ENCODE results near the gene GABRG3.

The GABRG3 gene

DNA sequence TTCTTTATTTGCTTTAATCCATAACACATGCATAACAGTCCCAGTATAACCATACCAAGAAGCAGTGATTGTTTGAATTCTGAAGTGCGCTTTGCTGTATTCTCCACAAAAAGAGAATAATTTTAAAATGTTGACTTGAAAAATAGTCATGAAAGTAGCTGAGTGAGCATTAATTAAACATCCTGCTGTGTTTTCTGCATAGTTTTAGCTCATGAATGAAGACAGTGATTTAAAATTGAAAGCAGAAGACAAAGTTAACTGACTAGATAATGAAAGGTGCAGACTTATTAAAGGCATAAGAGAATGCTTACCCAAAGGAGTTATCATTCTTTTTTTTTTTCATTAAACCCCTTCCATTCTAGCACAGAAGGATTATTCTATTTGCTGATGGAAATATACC is 143.5 kb downstream of the GABRG3 start:
- DNase-seq: no peak

DNA sequence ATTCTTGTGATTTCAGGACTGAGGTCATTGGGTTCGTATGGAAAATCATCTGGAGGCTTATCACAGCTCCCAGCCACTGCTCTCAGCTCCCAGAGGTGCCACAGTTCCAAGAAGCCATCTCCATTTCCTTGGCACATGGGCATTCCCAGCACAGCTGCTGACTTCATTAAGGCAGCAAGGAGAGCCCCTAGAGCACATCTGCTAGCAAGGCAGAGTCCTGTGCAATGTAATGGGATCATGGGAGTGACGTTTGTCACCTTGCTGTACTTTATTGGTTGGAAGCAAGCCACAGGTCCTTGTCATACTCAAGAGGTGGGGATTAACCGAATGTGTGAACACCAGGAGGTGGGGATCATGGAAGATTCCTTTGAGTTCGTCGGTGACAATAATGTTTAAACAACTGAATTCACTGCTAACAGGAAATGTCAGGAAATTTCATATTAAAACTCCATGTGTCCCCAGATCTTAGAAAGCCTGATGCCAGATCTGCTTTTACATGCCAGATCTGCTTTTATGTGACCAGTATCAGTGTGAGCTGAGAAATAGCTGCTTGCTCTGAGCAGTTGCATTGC is 148.8 kb downstream of the GABRG3 start:
- DNase-seq: no peak

DNA sequence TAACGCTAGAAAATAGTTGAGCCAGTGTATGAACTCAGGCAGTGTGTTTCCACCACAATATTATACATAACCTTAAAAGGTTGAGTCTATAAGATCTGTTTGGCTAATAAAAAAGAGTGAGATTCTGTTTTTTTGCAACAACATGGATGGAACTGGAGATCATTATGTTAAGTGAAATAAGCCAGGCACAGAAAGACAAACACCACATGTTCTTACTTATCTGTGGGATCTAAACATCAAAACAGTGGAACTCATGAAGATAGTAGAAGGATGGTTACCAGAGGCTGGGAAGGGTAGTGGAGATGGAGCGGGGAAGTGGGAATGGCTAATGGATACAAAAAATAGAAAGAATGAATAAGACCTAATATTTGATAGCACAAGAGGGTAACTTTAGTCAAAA is 150.7 kb downstream of the GABRG3 start:
- DNase-seq: no peak

DNA sequence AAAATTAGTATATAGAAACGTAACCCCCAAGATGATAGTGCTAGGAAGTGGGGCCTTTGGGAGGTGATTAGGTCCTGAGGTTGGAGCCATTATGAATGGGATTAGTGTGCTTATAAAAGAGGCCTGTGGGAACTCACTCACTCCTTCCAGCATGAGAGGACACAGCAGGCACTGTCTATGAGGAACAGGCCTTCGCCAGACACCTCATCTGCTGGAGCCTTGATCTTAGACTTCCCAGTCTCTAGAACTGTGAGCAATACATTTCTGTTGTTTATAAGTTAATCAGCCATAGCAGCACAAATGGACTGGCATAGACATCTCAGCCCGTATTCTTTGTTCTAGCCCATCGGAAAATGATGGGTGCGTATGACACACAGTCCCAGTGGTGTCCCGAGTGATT is 152.3 kb downstream of the GABRG3 start:
- DNase-seq: no peak

DNA sequence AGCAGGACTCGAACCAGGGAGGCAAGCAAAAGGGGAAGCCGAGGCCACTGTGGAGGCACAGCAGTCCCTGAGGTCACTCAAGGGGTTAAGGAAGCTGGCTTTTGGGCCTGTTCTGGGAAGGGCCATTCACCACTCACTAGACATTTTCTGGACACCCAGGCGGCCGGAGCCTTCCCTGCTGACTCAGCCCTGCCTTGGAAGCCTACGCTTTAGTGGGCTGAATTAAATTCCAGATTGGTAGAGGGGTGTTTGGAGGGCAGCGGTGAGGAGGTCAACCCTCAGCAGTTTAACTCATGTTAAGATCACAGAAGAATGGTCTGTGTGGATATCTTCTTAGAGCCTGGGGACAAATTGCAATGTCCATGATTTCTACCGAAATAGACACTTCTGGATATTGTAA is 152.8 kb downstream of the GABRG3 start:
- no peak for DNase-seq

DNA sequence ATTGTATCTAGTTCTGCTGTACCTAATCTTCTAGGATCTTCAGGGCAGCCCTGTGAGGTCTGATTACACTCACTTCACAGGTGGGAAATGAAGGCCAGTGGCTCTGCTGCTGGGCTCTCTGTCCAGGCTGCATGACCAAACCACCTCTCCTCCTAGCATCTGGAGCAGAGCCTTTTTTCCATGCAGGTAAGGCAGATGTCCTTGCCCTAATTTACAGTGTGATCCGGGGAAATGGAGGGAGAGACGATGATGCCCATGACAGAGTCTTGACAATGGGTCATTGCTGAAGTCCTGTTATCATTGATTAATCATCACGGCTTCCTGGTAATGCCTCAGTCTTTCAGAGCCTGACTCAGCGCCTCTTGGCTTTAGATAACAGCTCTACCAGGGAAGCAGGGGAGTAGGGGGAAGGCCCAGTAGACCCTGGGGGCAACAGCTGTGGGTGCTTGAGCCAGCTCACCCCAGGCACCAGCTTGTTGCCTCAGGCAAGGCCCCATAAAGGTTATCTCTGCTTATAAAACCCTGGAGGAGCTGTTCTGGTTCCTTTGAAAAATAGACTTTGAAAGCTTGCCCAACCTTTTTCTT is 153.4 kb downstream of the GABRG3 start:
- DNase-seq: no peak

DNA sequence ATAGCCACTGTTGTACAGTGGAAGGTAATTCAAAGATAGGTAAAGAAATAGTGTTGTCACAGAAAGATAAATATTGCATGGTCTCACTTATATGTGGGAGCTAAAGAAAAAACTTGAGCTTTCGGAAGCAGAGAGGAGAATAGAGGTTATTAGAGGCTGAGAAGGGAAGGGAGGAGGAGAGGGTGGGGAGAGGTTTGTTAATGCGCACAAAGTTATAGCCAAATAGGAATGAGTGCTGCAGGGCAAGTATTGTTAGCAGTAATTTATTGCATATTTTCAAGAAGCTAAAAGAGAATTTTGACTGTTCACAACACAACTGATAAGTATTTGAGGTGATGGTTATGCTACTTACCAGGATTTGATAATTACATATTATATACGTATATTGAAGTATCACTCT is 154.2 kb downstream of the GABRG3 start:
- DNase-seq: no peak

DNA sequence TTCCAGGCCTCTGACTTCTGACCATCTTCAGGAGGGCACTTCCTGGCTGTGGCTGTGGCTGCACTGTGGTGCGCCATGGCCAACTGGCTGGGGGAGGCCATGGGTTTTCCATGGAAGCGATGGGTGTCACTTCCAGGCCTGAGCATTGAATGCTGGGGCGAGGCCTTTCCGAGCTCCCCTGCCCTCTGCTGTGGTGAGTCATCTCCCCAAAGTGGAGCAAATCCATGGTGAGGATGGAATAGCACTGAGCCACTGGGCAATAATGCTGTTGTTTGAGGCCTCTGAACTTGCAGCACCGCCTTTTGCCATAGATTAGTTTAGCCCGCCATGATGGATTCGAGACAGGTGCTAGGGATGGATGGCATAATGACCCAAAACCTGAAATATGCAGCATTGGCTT is 155.5 kb downstream of the GABRG3 start:
- DNase-seq: no peak

DNA sequence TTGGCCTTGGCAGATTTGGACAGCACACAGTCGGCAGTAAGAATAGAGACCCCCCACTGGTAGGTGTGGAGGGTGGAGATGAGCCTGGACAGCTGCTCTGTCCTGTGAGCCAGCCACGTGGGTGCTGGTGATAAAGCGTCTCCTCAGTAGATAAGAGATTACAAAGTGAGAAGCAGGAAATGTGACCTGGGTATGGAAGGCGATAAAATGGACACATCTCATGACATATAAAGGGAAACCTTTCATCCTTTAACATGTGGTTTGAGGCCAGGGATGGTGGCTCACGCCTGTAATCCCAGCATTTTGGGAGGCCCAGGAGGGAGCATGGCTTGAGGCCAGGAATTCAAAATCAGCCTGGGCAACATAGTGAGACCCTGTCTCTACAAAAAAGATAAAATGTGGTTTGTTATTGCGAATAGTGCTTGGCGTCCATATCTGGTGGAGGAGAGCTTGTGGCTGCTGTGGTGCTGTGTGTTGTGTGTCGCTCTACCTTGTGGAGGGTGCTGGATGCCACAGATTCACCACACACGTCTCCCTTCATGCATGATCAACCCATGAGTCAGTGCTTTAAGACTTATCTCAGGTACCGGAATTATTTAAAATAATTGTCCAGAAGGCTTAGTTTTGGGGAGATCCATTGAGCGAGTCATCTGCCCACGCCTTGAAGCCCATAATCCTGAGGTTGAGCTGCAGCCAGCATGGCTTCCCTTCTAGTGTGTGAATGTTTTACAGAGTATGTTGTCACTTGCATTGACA is 157.0 kb downstream of the GABRG3 start:
- DNase-seq: no peak

DNA sequence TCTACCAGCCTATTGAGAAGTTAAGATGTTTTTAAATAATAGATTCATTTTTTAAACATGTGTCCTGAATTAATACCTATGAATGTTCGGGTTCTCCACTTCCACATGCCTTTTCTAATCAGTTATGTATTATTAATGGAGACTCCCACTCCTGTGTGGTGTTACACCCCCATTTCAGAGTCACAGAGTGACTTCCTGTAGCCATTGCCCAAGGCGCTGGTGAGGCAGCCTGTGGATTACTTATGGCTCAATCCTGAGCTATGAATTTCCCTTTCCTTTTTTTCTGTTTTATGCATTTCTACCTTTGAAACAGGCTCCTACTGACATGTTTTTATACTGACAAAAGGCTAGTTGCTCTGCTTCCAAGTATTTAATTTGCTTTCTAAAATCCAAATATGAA is 162.3 kb downstream of the GABRG3 start:
- DNase-seq: no peak

DNA sequence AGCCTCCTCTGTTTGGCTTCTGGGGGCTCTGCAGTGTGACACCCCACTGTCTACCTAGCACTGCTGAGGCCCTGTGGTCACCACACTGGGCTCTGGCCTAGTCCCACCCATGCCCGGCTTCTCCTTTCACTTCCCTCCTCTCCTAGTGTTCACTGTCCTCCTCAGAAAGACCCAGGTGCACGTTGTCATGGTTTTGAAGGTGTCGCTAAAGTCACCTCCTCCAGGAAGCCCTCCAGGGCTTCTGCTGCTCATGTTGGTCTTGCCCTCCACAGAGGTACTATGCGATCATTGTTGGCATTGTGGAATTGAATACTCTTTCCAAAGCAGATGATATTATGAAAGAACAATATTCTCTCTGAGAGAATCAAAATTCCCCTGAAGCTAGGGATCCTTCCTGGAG is 163.5 kb downstream of the GABRG3 start:
- DNase-seq: no peak

DNA sequence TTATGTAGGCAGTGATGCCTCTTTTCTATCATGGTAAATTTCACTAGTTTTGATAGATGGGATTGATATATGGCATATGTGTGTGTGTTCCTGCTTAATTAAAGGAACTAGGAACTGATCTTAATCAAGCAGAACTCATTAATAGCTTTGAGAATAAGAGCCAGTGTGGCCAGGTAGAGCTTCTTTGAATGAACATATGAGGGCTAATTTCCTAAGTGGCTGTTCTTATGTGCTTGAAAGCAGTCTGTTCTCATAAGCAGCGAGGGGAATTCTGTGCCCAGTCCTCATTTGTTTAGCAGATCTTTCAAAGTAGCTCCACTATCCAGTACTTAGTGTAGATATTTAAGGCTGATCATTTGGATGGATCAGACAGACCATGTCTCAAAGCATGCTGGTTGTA is 164.2 kb downstream of the GABRG3 start:
- DNase-seq: no peak

DNA sequence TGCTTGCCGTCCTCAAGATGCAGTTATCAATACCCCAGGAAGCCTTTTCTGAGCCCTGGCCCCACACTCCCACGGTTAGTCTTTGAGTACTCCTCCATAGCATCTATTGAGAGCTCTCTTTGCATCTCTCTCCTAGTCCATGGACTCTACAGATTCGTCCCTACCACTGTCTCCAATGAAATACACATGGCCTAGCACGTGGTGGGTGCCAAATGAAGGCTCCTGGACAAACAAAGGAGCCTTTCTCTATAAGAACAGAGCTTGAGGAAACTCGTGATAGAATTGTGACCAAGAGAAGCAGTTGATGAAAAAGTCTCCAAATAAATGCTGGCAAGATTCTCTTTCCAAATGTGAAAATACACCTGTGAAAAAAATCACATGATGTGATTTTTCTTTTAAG is 166.1 kb downstream of the GABRG3 start:
- DNase-seq: no peak

DNA sequence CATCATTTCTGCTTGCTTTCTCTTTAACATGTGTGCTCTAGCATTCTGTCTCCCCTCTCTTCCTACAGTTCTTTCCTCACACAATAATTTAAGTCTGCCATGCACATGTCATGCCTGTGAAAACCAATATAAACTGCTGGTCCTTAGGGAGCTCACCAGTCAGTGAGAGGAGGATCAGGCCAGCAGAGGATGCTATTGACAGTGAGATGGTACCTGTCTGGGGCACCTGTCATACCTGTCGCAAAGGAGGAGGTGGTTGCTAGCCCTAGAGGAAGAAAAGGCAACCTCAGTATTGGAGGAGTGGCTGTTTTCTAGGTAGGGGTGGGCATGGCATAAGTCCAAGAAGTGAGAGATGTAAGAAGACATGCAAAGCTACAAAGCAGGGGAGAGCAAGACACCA is 194.6 kb downstream of the GABRG3 start:
- DNase-seq: no peak

DNA sequence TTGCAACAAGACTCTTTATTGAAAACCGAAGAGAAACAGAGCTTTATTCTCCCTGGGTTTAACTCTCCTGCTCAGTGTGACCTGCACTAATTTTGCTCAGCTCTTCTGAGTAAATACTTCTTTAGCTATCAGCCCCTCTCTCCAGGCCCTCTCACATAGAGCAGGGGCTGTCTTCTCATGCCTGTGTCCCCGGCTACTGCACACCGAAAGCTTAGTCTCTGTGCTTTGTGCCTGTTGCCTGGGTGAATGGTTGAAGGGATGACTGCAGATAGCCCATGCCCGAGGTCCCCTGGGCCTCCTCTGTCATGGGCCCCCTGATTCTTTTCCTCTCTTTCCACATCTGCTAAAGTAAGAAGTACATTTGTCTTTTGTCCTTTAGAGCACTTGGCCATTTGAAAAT is 195.9 kb downstream of the GABRG3 start:
- DNase-seq: no peak

DNA sequence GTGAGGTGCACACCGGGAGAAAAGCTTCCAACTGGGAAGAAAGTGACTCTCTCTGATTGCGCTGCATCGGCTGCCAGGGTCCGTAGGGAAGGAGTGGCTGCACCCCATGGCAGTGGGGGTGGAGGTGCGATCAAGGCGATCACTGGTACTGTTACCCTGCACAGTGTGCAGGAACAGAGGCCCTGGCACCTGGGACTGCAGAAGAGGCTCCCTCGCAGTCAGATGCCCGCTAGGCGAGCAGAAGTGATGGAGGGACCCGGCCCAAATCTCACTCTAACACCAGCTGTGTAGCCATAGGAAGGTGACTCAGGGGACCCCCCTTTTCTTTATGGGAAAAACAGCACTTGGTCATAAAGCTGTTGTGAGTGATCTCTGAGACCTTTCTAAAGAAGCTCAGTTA is 196.8 kb downstream of the GABRG3 start:
- DNase-seq: no peak

DNA sequence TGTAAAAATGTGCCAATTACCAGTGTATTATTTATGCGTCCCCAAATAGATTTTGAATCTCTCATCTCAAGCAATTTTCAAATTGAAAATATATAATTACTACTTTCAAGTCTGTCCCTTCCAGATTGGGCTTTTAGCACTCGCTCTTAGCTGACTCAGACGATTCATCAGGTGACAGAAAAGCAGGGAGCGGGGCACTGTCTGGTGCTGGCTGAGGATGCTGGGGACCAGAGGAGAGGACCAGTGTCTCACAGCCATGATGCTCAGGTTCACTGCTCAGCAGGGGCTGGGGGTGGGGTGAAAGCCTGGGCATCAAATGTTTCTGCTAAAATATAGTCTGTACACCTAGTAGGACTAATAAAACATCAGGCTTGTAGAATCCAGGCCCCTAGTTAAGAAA is 199.9 kb downstream of the GABRG3 start:
- no peak for DNase-seq

DNA sequence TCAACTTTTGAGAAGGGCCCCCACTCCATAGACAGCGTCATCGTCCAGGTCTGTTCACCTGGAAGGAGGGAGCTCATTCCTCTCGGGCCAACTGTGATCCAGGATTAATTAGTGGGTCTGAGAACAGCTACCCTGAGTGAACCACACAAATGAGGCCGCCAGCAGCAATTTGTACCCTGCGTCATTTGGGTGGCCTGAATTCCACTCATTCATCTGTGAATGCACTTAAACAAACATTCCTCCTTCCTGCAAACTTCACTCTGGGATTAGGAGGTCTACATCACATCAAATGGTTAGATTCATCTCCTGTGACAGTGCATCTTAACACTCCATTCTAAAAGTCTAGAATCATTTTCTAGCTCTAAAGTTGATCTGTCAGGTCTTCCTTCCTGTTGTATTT is 201.8 kb downstream of the GABRG3 start:
- DNase-seq: no peak

DNA sequence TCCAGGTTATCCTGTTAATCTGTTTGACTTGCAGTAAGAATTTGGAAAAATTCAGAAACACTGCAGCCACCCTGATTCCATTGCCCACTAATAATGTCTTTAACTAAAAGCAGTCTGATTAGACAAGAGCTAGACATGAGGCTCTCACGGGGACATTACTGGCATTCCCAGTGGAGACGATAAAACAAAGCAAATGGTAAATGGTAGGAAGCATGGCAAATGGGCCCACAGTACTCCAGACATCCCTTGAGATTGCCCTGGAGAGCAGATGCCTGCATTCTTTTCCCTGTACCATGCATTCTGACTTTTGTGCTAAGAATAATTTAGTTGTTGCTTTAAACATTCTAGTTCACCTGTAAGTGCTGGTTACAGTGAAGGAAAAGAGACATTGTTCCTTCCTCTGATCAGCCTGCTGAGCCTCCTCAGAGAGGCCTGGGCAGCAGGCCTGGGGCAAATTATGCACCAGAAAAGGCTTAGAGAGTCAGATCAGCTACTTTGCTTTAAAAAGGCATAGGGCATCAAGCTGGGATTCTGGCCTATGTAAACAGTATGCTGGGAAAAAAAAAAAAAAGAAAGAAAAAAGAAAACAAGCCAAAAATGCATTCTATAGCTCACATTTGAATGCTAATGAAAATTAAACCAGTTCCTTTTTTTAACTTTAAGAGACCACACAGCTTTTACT is 204.6 kb downstream of the GABRG3 start:
- DNase-seq: no peak

DNA sequence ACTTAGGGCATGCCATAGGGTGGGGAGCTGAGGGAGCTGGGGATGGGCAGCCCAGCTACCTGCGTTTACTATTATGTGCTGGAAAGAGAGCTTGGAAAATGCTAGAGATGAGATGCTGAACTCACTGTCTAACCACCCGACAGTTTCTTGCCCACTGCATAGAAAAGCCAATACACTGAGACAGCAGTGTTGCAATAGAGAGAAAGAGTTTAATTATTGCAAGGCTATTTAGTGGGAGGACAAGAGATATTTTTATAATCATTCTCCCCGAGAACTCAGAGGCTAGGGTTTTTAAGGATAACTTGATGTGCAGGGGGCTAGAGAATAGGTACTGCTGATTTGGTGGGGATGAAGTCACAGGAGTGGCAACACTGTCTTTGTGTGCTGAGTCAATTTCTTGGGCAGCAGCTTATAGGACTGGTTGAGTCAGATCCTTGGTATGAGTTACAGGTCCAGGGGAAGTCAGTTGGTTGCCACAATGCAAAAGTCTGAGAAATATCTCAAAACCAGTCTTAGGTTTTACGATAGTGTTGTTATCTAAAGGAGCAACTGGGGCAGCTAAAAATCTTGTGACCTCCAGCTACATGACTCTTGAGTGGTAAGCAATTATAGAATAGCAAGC is 205.9 kb downstream of the GABRG3 start:
- no peak for DNase-seq

DNA sequence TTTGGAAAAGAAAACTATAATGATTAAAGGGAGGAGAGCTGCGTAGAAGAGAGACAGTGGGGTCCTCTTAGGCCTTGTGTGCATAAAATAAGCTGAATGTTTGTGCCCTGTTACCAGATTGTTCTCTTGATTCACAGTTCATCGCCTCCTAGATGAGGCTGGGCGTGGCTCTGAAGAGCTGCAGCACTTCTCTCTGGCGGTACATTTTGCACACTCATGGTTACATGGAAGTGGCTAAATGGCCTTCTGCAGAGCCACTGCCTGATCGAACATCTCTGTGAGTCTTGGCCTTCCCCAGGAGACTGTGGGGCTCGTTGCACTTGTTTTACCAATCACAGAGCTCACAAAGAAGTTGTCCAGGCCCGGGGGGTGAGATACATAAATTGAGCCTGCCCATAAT is 208.8 kb downstream of the GABRG3 start:
- no peak for DNase-seq

DNA sequence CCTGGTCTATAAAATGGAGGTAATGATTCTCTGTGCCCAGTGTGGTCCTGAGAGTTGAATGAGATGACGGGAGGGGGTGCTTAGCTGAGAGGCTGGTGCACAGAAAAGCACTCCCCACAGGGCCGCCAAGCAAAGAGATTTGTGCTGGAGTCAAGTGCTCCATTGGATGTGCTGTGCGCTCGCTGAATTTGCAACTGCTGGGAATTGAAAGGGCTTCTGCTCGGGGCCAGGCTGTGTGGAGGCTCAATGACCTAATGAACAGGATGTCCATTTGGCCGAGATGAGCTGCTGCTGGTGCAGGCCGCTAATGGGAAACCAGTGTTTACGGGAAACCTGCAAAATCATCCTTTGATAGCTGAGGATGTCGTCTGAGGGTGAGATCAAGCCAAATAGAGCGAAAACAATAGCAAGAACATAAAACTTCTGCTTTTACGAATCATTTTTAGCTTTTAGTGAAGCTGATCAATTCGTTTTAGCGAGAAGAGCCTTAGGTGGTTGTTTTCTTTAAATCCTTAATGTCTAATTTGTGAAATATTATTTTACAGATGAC is 211.7 kb downstream of the GABRG3 start:
- no peak for DNase-seq

DNA sequence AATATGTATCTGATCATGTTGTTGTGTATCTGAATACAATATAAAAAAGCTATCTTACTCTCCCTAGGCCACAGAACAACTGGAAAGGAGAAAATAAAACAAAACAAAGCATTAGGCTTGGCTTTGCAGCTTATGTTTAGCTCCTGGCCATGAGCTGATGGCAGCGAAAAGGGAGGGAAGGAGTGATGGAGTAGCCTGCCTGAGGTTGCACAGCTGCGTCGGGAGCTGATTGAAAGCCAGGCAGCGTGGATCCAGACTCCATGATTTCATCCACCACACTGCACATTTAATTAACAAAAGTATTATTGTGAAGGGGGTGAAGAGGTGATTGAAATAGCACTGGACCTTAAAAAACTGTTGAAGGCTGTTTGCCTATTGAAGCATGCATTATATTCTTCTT is 212.2 kb downstream of the GABRG3 start:
- no peak for DNase-seq
